Common myeloid progenitor, CD34-positive (primary cell): ENCODE results near the gene ROR2.

Experiments used
- CTCF ChIA-PET: fragments of 350-600 bp; sonication (Branson Sonifier 250); formaldehyde crosslinking; loops from one replicate; lab custom pipeline; 2021; ENCODE audit warnings: antibody characterized with exemption; lab: Charles Lee
- POLR2A ChIA-PET: fragments of 350-600 bp; sonication (Branson Sonifier 250); formaldehyde crosslinking; loops from one replicate; lab custom pipeline; 2021; ENCODE audit warnings: antibody characterized with exemption; lab: Charles Lee
- DNase-seq, 3 donors: peaks; one replicate each; pipeline versions ENCODE4 v3.0.0 to v3.0.0-alpha.2; 2013
- H3K27ac ChIP-seq, 2 experiments: 1 replicate in 1 of 2; 2 replicates in 1 of 2; pipeline ENCODE4 v1.7.0; 2013; ENCODE audit warnings: inconsistent platforms in 2 of 2, low read length in 2 of 2, mild to moderate bottlenecking in 2 of 2, low read depth in 1 of 2, moderate library complexity in 1 of 2; ENCODE audit not compliant: severe bottlenecking in 2 of 2, insufficient read depth in 1 of 2, poor library complexity in 1 of 2
- H3K27me3 ChIP-seq, 5 experiments: replicated peaks in 2 of 5; 1 replicate in 3 of 5; 2 replicates in 2 of 5; pipeline versions ENCODE4 v1.6.1 to v1.7.0; 2013; ENCODE audit warnings: low read length in 4 of 5, mild to moderate bottlenecking in 2 of 5, moderate library complexity in 2 of 5, inconsistent platforms in 1 of 5; ENCODE audit not compliant: insufficient read depth in 5 of 5, control insufficient read depth in 4 of 5
- H3K36me3 ChIP-seq, 4 experiments: 1 replicate in 2 of 4; 2 replicates in 2 of 4; pipeline versions ENCODE4 v1.6.1 to v1.7.0; 2013; ENCODE audit warnings: low read length in 3 of 4, control low read depth in 1 of 4, mild to moderate bottlenecking in 1 of 4; ENCODE audit not compliant: control insufficient read depth in 4 of 4, insufficient read depth in 4 of 4
- H3K4me1 ChIP-seq, 4 experiments: 1 replicate in 3 of 4; 2 replicates in 1 of 4; pipeline versions ENCODE4 v1.6.1 to v1.7.1; 2013; ENCODE audit warnings: low read length in 3 of 4, mild to moderate bottlenecking in 3 of 4, control low read depth in 1 of 4, inconsistent platforms in 1 of 4, moderate library complexity in 1 of 4; ENCODE audit not compliant: control insufficient read depth in 4 of 4, insufficient read depth in 4 of 4; ENCODE audit errors: control extremely low read depth in 1 of 4
- H3K4me3 ChIP-seq, 7 experiments: 1 replicate in 4 of 7; 2 replicates in 3 of 7; pipeline versions ENCODE4 v1.5.1 to v1.7.0; 2013; ENCODE audit warnings: mild to moderate bottlenecking in 7 of 7, low read length in 6 of 7, moderate library complexity in 6 of 7, inconsistent platforms in 2 of 7, low read depth in 2 of 7, control low read depth in 1 of 7; ENCODE audit not compliant: insufficient read depth in 4 of 7, control insufficient read depth in 1 of 7; ENCODE audit errors: extremely low read depth in 1 of 7
- H3K9me3 ChIP-seq, 5 experiments: 1 replicate in 4 of 5; 2 replicates in 1 of 5; pipeline versions ENCODE4 v1.6.1 to v1.7.1; 2013; ENCODE audit warnings: low read length in 4 of 5, mild to moderate bottlenecking in 2 of 5, inconsistent platforms in 1 of 5, low read depth in 1 of 5, moderate library complexity in 1 of 5; ENCODE audit not compliant: control insufficient read depth in 4 of 5, insufficient read depth in 2 of 5; ENCODE audit errors: control extremely low read depth in 1 of 5
- WGBS: methylation state at CpG from one replicate; pipeline ENCODE4 v1.1.5; 2013; ENCODE audit not compliant: insufficient coverage; 5-methylcytosine and 5-hydroxymethylcytosine counted together

The ROR2 gene

GRCh38 chr9:91949392-91949945 is 559 bp downstream of the ROR2 start:
- WGBS: 2% methylated on average over 56 of the region's 61 CpGs
- Histone ChIP-seq H3K4me3 (peak overlapping the region in 5 of 7 experiments; percentile 45 to 76 (median 59)), H3K27me3 (peaks cover 16 to 92% (median 35%) of the 10 kb centered on the region in 5 experiments), H3K27ac (no peak overlapping the region), H3K4me1 (peaks cover 0 to 27% (median 16%) of the 10 kb centered on the region in 4 experiments), H3K36me3 (no peaks in the 10 kb centered on the region), H3K9me3 (peaks cover 0 to 8% (median 3%) of the 10 kb centered on the region in 5 experiments)
- ChIA-PET CTCF (interaction anchor here (0.8 to 3.0 kb wide), 8 partner anchors 10 to 231 kb away, joined by 3 to 12 read pairs (median 5); no protein-coding TSS in a partner anchor), POLR2A (no interaction called here)
- no peak for DNase-seq

GRCh38 chr9:91948597-91949391 is 1.2 kb downstream of the ROR2 start:
- CTCF ChIA-PET: interaction anchor here (0.8 to 3.0 kb wide), 4 partner anchors 13 to 174 kb away, joined by 3 to 12 read pairs (median 7); no protein-coding TSS in a partner anchor

GRCh38 chr9:91948101-91948596 is 1.9 kb downstream of the ROR2 start:
- H3K36me3 ChIP-seq: no peaks in the 10 kb centered on the region
- H3K4me1 ChIP-seq: peaks cover 0 to 27% (median 16%) of the 10 kb centered on the region in 4 experiments
- 89% methylated on average over 8 of the region's 12 CpGs for WGBS
- H3K27ac ChIP-seq: no peak overlapping the region
- POLR2A ChIA-PET: no interaction called here
- CTCF ChIA-PET: no interaction called here
- DNase-seq: no peak
- H3K4me3 ChIP-seq: no peak overlapping the region
- peaks cover 16 to 84% (median 35%) of the 10 kb centered on the region in 5 experiments for H3K27me3 ChIP-seq
- peaks cover 0 to 8% (median 3%) of the 10 kb centered on the region in 5 experiments for H3K9me3 ChIP-seq

More at GRCh38 chr9:91948597-91949391, 1.2 kb downstream of the ROR2 start:
- Histone ChIP-seq H3K9me3 (peaks cover 0 to 8% (median 3%) of the 10 kb centered on the region in 5 experiments), H3K4me3 (peak overlapping the region in 5 of 7 experiments; percentile 30 to 76 (median 48)), H3K27ac (no peak overlapping the region), H3K4me1 (peaks cover 0 to 27% (median 16%) of the 10 kb centered on the region in 4 experiments), H3K36me3 (no peaks in the 10 kb centered on the region), H3K27me3 (peaks cover 16 to 86% (median 35%) of the 10 kb centered on the region in 5 experiments)
- POLR2A ChIA-PET: no interaction called here
- 3% methylated on average over 41 of the region's 66 CpGs for WGBS
- peak; percentile 33 to 62 (median 61) for DNase-seq

- no peak overlapping the region for H3K4me3 ChIP-seq
- POLR2A ChIA-PET: no interaction called here
- 93% methylated on average over 3 of the region's 5 CpGs for WGBS
- H3K27me3 ChIP-seq: peaks cover 13 to 71% (median 35%) of the 10 kb centered on the region in 5 experiments
- H3K36me3 ChIP-seq: no peaks in the 10 kb centered on the region
- peaks cover 0 to under 1% (median 0%) of the 10 kb centered on the region in 5 experiments for H3K9me3 ChIP-seq
- H3K27ac ChIP-seq: no peak overlapping the region
- no peak for DNase-seq
- CTCF ChIA-PET: interaction anchor here (1.1 to 1.2 kb wide), 2 partner anchors 170 to 187 kb away, joined by 3 read pairs; no protein-coding TSS in a partner anchor
- H3K4me1 ChIP-seq: peaks cover 0 to 27% (median 16%) of the 10 kb centered on the region in 4 experiments
Observed at GRCh38 chr9:91946653-91947488, 3.2 kb downstream of the ROR2 start.

- Histone ChIP-seq H3K4me1 (peaks cover 0 to 27% (median 16%) of the 10 kb centered on the region in 4 experiments), H3K9me3 (no peaks in the 10 kb centered on the region), H3K36me3 (no peaks in the 10 kb centered on the region), H3K27ac (no peak overlapping the region), H3K27me3 (peaks cover 7 to 65% (median 30%) of the 10 kb centered on the region in 5 experiments), H3K4me3 (no peak overlapping the region)
- CTCF ChIA-PET: interaction anchor here (1.1 to 2.2 kb wide), 3 partner anchors 8 to 186 kb away, joined by 3 to 11 read pairs (median 3); no protein-coding TSS in a partner anchor
- POLR2A ChIA-PET: no interaction called here
- no peak for DNase-seq
- 88% methylated on average over 5 of the region's 5 CpGs for WGBS
Observed at GRCh38 chr9:91946196-91946595, 3.8 kb downstream of the ROR2 start.

GRCh38 chr9:91945277-91946085 is 4.5 kb downstream of the ROR2 start:
- 80% methylated on average over 8 of the region's 10 CpGs for WGBS
- ChIA-PET POLR2A (no interaction called here), CTCF (interaction anchor here (1.1 to 2.2 kb wide), 4 partner anchors 9 to 186 kb away, joined by 3 to 11 read pairs (median 3); no protein-coding TSS in a partner anchor)
- H3K4me1 ChIP-seq: peaks cover 0 to 22% (median 15%) of the 10 kb centered on the region in 4 experiments
- no peak for DNase-seq
- no peaks in the 10 kb centered on the region for H3K9me3 ChIP-seq
- H3K36me3 ChIP-seq: no peaks in the 10 kb centered on the region
- no peak overlapping the region for H3K4me3 ChIP-seq
- H3K27me3 ChIP-seq: peaks cover 4 to 58% (median 29%) of the 10 kb centered on the region in 5 experiments
- no peak overlapping the region for H3K27ac ChIP-seq
